Transverse colon (tissue), 4 donors: ENCODE data around the gene COL6A5.

Experiments used
- CTCF ChIP-seq, 5 experiments: fragments of 200-600 bp in 3 of 5; fragments of 450-650 bp in 2 of 5; sonication (generic) in 3 of 5; IDR thresholded peaks; 1 replicate in 2 of 5; 2 replicates in 3 of 5; pipeline ENCODE4 v1.5.1; 2016 to 2017; ENCODE audit warnings: antibody characterized with exemption in 5 of 5, inconsistent platforms in 3 of 5, mild to moderate bottlenecking in 2 of 5, moderate library complexity in 1 of 5
- EP300 ChIP-seq: sonication (generic); formaldehyde crosslinking; IDR thresholded peaks from one replicate; pipeline ENCODE4 v1.6.1; 2017; ENCODE audit warnings: antibody characterized with exemption, low read depth
- POLR2A ChIP-seq: fragments of 450-650 bp; IDR thresholded peaks from one replicate; pipeline ENCODE4 v1.6.1; 2016; ENCODE audit warnings: antibody characterized with exemption, mild to moderate bottlenecking, moderate library complexity
- POLR2AphosphoS5 ChIP-seq, 3 donors: sonication (generic); formaldehyde crosslinking; IDR thresholded peaks; one replicate each; pipeline ENCODE4 v1.6.1; 2016; ENCODE audit warnings: antibody characterized with exemption in 3 of 3

DNA sequence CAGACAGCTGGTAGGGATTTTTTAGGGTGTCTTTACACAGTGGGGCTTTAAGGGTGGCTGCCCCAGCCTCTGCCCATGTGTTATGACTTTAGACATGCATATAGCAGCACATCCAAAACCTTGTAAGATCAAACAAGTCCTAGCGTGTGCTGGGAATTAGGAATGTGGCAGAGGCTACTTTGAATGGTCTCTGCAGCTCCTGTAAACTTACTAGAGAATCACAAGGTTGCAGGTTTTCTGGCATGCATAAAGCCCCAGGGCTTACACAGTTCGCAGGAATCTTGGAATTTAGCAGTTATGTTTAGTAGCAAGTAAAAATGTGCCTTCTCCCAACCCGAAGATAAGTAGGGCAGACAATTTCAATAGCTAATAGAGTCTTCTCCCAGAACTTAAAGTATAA is 124.7 kb downstream of the COL6A5 start:
- TF ChIP-seq CTCF (IDR thresholded peaks at IDR 0.05) (no peak), EP300 (no peak), POLR2A (no peak), POLR2AphosphoS5 (IDR thresholded peaks at IDR 0.05) (no peak)
